H9 (cell line): Measurements from ENCODE around the gene CTNNBL1. TPM values are rescaled to one million over a fixed set of nuclear protein-coding genes. Genes with fewer than 3 reads are reported as not detected.

Experiments used
- DNase-seq: peaks from one replicate; pipeline ENCODE4 v3.0.0-alpha.2; 2017
- H2AFZ ChIP-seq: one replicate; pipeline ENCODE4 v1.6.1; 2013; ENCODE audit warnings: mild to moderate bottlenecking, low read length, control low read depth, moderate library complexity
- H2AK5ac ChIP-seq: 2 replicates; pipeline ENCODE4 v1.6.1; 2013; ENCODE audit warnings: low read length, control low read depth, mixed read lengths; ENCODE audit not compliant: insufficient read length
- H2BK120ac ChIP-seq: one replicate; pipeline ENCODE4 v1.6.1; 2013; ENCODE audit warnings: low read depth, mild to moderate bottlenecking, low read length, control low read depth, inconsistent platforms; ENCODE audit not compliant: poor library complexity, severe bottlenecking
- H2BK12ac ChIP-seq: 2 replicates; pipeline ENCODE4 v1.6.1; 2013; ENCODE audit warnings: low read length, control low read depth, mixed read lengths, low read depth; ENCODE audit not compliant: insufficient read length
- H2BK15ac ChIP-seq: 2 replicates; pipeline ENCODE4 v1.6.1; 2013; ENCODE audit warnings: low read depth, low read length, control low read depth
- H2BK20ac ChIP-seq: one replicate; pipeline ENCODE4 v1.6.1; 2013; ENCODE audit warnings: low read depth, mild to moderate bottlenecking, low read length, control low read depth, inconsistent platforms; ENCODE audit not compliant: poor library complexity, severe bottlenecking
- H2BK5ac ChIP-seq: 2 replicates; pipeline ENCODE4 v1.6.1; 2013; ENCODE audit warnings: low read length, control low read depth, mixed read lengths; ENCODE audit not compliant: insufficient read length
- H3K14ac ChIP-seq: 2 replicates; pipeline ENCODE4 v1.6.1; 2013; ENCODE audit warnings: low read length, control low read depth; ENCODE audit not compliant: insufficient read depth
- H3K18ac ChIP-seq: 2 replicates; pipeline ENCODE4 v1.6.1; 2013; ENCODE audit warnings: low read depth, mild to moderate bottlenecking, mixed read lengths, low read length, control low read depth; ENCODE audit not compliant: insufficient read length
- H3K23ac ChIP-seq: 2 replicates; pipeline ENCODE4 v1.6.1; 2013; ENCODE audit warnings: low read length, control low read depth, mixed read lengths, low read depth; ENCODE audit not compliant: insufficient read length
- H3K23me2 ChIP-seq: 2 replicates; pipeline ENCODE4 v1.6.1; 2013; ENCODE audit warnings: low read depth, mild to moderate bottlenecking, mixed read lengths, low read length, control low read depth; ENCODE audit not compliant: insufficient read length, poor library complexity, severe bottlenecking
- H3K27ac ChIP-seq: 2 replicates; pipeline ENCODE4 v1.5.1; 2013; ENCODE audit warnings: low read length, control low read depth, mixed read lengths, low read depth; ENCODE audit not compliant: insufficient read length
- H3K27me3 ChIP-seq: 2 replicates; pipeline ENCODE4 v1.6.1; 2013; ENCODE audit warnings: low read length, control low read depth, inconsistent platforms; ENCODE audit not compliant: insufficient read depth
- H3K4ac ChIP-seq: 2 replicates; pipeline ENCODE4 v1.6.1; 2013; ENCODE audit warnings: low read depth, mild to moderate bottlenecking, control low read depth, inconsistent platforms, low read length, moderate library complexity
- H3K4me1 ChIP-seq: 2 replicates; pipeline ENCODE4 v1.6.1; 2013; ENCODE audit warnings: low read length, control low read depth, inconsistent platforms; ENCODE audit not compliant: insufficient read depth
- H3K4me2 ChIP-seq: 2 replicates; pipeline ENCODE4 v1.6.1; 2013; ENCODE audit warnings: low read length, control low read depth, mixed read lengths; ENCODE audit not compliant: insufficient read length, insufficient read depth
- H3K56ac ChIP-seq: 2 replicates; pipeline ENCODE4 v1.6.1; 2013; ENCODE audit warnings: low read depth, mild to moderate bottlenecking, mixed read lengths, low read length, control low read depth; ENCODE audit not compliant: insufficient read length
- H3K79me1 ChIP-seq: 2 replicates; pipeline ENCODE4 v1.6.1; 2013; ENCODE audit warnings: low read depth, mild to moderate bottlenecking, moderate library complexity, low read length, control low read depth, inconsistent platforms; ENCODE audit not compliant: insufficient read depth, poor library complexity, severe bottlenecking
- H3K79me2 ChIP-seq: 2 replicates; pipeline ENCODE4 v1.6.1; 2013; ENCODE audit warnings: low read length, control low read depth, inconsistent platforms; ENCODE audit not compliant: insufficient read depth
- H3K9ac ChIP-seq: 2 replicates; pipeline ENCODE4 v1.6.1; 2013; ENCODE audit warnings: low read length, control low read depth, mixed read lengths; ENCODE audit not compliant: insufficient read length; ENCODE audit errors: extremely low read depth
- H3K9me3 ChIP-seq: one replicate; pipeline ENCODE4 v1.6.1; 2013; ENCODE audit warnings: low read depth, low read length, inconsistent platforms; ENCODE audit not compliant: control insufficient read depth
- H3T11ph ChIP-seq: one replicate; pipeline ENCODE4 v1.6.1; 2013; ENCODE audit warnings: mild to moderate bottlenecking, low read length, control low read depth, inconsistent platforms
- H4K20me1 ChIP-seq: one replicate; pipeline ENCODE4 v1.6.1; 2013; ENCODE audit not compliant: control insufficient read depth, insufficient read length, insufficient read depth
- H4K5ac ChIP-seq: 2 replicates; pipeline ENCODE4 v1.6.1; 2013; ENCODE audit warnings: low read depth, mild to moderate bottlenecking, mixed read lengths, low read length, control low read depth; ENCODE audit not compliant: insufficient read length
- H4K8ac ChIP-seq: replicated peaks from 2 replicates; pipeline ENCODE4 v1.6.1; 2013; ENCODE audit warnings: low read length, control low read depth, mixed read lengths, low read depth; ENCODE audit not compliant: insufficient read length
- H4K91ac ChIP-seq: 2 replicates; pipeline ENCODE4 v1.6.1; 2013; ENCODE audit warnings: low read depth, mild to moderate bottlenecking, moderate library complexity, mixed read lengths, low read length, control low read depth; ENCODE audit not compliant: insufficient read length
- H3K27ac Mint-ChIP-seq, 3 experiments: 2 replicates in 2 of 3; 3 replicates in 1 of 3; pipeline ENCODE4 v1.8.0; 2020 to 2021; ENCODE audit warnings: mixed read lengths in 3 of 3, mild to moderate bottlenecking in 1 of 3, moderate library complexity in 1 of 3
- H3K27me3 Mint-ChIP-seq: 2 replicates; pipeline ENCODE4 v1.8.0; 2021; ENCODE audit warnings: low read depth, mild to moderate bottlenecking, moderate library complexity, mixed read lengths
- H3K36me3 Mint-ChIP-seq, 3 experiments: 2 replicates in 2 of 3; 3 replicates in 1 of 3; pipeline ENCODE4 v1.8.0; 2020 to 2021; ENCODE audit warnings: low read depth in 3 of 3, mixed read lengths in 3 of 3; ENCODE audit not compliant: insufficient read depth in 1 of 3
- H3K4me1 Mint-ChIP-seq, 2 experiments: 2 replicates each; pipeline ENCODE4 v1.8.0; 2020; ENCODE audit warnings: mixed read lengths in 2 of 2
- H3K4me3 Mint-ChIP-seq, 2 experiments: 2 replicates in 1 of 2; 3 replicates in 1 of 2; pipeline ENCODE4 v1.8.0; 2020 to 2021; ENCODE audit warnings: mild to moderate bottlenecking in 2 of 2, mixed read lengths in 2 of 2, moderate library complexity in 1 of 2
- H3K9me3 Mint-ChIP-seq, 2 experiments: 2 replicates in 1 of 2; 3 replicates in 1 of 2; pipeline ENCODE4 v1.8.0; 2020; ENCODE audit warnings: mild to moderate bottlenecking in 2 of 2, mixed read lengths in 2 of 2, moderate library complexity in 1 of 2
- CTCF ChIP-seq: fragments of 200-600 bp; sonication (generic); conservative IDR thresholded peaks from 3 replicates; pipeline ENCODE4 v1.8.0; 2021; ENCODE audit warnings: antibody characterized with exemption, mild to moderate bottlenecking
- WGBS: extraction: QIAGEN DNeasy Blood & Tissue Kit; methylation state at CpG from one replicate; pipeline ENCODE4 v1.1.7; 2013; ENCODE audit warnings: missing lambda C conversion rate, low lambda C conversion rate, mixed read lengths; ENCODE audit not compliant: insufficient read length; ENCODE audit errors: extremely low coverage; 5-methylcytosine and 5-hydroxymethylcytosine counted together
- total RNA-seq: library from RNA; stranded (reverse); gene quantifications from 2 replicates; pipeline ENCODE4 v1.2.1, GENCODE V29; 2021

The CTNNBL1 gene
- total RNA-seq, 1 experiment from 2014 or later, result 67.2 TPM

- no peak overlapping the region for H2BK120ac ChIP-seq
- no peaks in the 10 kb centered on the region for H3K9me3 Mint-ChIP-seq
- no peak overlapping the region for H3T11ph ChIP-seq
- no peak overlapping the region for H2BK15ac ChIP-seq
- no peak overlapping the region for H3K14ac ChIP-seq
- H3K79me2 ChIP-seq, result no peaks in the 10 kb centered on the region
- WGBS, result no CpG with 5 or more reads among the region's 13 CpGs
- H3K9me3 ChIP-seq, result no peaks in the 10 kb centered on the region
- no peak for DNase-seq
- peaks cover 24 to 27% of the 10 kb centered on the region in 2 experiments for H3K4me1 Mint-ChIP-seq
- H2BK12ac ChIP-seq, result no peak overlapping the region
- H3K4me1 ChIP-seq, result peaks cover 5% of the 10 kb centered on the region; the same call in 1 of the 2 replicates
- H3K27ac ChIP-seq, result no peak overlapping the region
- H3K23ac ChIP-seq, result no peak overlapping the region
- no peak overlapping the region for H2BK5ac ChIP-seq
- no peak overlapping the region for H4K5ac ChIP-seq
- H3K4me2 ChIP-seq, result no peak overlapping the region
- no peak overlapping the region for H3K56ac ChIP-seq
- no peak overlapping the region for H3K4ac ChIP-seq
- no peak overlapping the region for H3K4me3 Mint-ChIP-seq
- no peaks in the 10 kb centered on the region for H3K27me3 ChIP-seq
- H4K8ac ChIP-seq, result no peak overlapping the region
- H3K18ac ChIP-seq, result no peak overlapping the region
- H2AFZ ChIP-seq, result no peak overlapping the region
- H4K20me1 ChIP-seq, result peaks cover 3% of the 10 kb centered on the region
- peaks cover 8 to 23% (median 16%) of the 10 kb centered on the region in 3 experiments; a peak in 5 of 7 replicates for H3K36me3 Mint-ChIP-seq
- H3K23me2 ChIP-seq, result no peaks in the 10 kb centered on the region
- no peak for TF ChIP-seq CTCF
- no peak overlapping the region for H3K9ac ChIP-seq
- H3K79me1 ChIP-seq, result no peaks in the 10 kb centered on the region
- H3K27me3 Mint-ChIP-seq, result no peaks in the 10 kb centered on the region; the same call in none of the 2 replicates
- no peak overlapping the region for H4K91ac ChIP-seq
- peak overlapping the region in 1 of 3 experiments; percentile 13; a peak in 1 of 7 replicates for H3K27ac Mint-ChIP-seq
- H2BK20ac ChIP-seq, result no peak overlapping the region
- no peak overlapping the region for H2AK5ac ChIP-seq
These were observed 177.9 kb downstream of the CTNNBL1 start for GRCh38 chr20:37871751-37872150.
